Brain microvascular endothelial cell (primary cell): ENCODE data around the gene ZNF546.
A peak's percentile ranks its signal among the peaks of the same experiment; 100 is the strongest.

Experiments
- DNase-seq: peaks from one replicate; pipeline ENCODE4 v3.0.0-alpha.2; 2020
- H3K27ac ChIP-seq: fragments of 250-450 bp; sonication (Bioruptor Pico); 2 replicates; pipeline ENCODE4 v1.5.1; 2020; ENCODE audit warnings: mild to moderate bottlenecking, moderate library complexity
- H3K27me3 ChIP-seq: fragments of 250-450 bp; sonication (Bioruptor Pico); replicated peaks from 2 replicates; pipeline ENCODE4 v1.5.1; 2020; ENCODE audit warnings: mild to moderate bottlenecking
- H3K36me3 ChIP-seq: fragments of 250-450 bp; sonication (Bioruptor Pico); replicated peaks from 2 replicates; pipeline ENCODE4 v1.5.1; 2020; ENCODE audit warnings: mild to moderate bottlenecking
- H3K4me3 ChIP-seq: 2 replicates; pipeline ENCODE4 v1.5.1; 2011; ENCODE audit warnings: low read depth, mild to moderate bottlenecking, control low read depth, low read length, moderate library complexity
- in situ Hi-C: cut with HindIII; loops from 2 replicates; pipeline ENCODE4 v1.10.0; 2017; ENCODE audit warnings: low sequenced_read_pairs, low pct_ligation_motif_present
- TF ChIP-seq, protein P1 (sequence below): IDR thresholded peaks from 2 replicates; pipeline ENCODE4 v1.5.1; 2011; ENCODE audit warnings: low read depth, mild to moderate bottlenecking, moderate library complexity, low read length, control low read depth, inconsistent platforms; ENCODE audit errors: missing control alignments

Gene ZNF546

DNA sequence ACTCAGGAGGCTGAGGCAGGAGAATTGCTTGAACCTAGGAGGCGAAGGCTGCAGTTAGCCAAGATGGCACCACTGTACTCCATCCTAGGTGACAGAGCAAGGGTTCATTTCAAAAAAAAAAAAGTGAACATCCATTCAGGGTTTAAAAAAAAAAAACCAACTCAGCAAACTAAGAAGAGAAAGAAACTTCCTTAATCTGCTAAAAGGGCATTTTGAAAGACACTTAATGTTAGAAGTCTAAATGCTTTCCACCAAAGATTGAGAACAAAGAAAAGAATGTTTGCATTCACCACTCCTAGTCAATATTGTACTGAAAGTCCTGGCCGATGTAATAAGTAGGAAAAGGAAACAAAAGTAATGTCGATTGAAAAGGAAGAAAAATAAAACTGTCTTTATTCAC, 33.0 kb upstream of the ZNF546 start:
- TF ChIP-seq, protein P1, sequence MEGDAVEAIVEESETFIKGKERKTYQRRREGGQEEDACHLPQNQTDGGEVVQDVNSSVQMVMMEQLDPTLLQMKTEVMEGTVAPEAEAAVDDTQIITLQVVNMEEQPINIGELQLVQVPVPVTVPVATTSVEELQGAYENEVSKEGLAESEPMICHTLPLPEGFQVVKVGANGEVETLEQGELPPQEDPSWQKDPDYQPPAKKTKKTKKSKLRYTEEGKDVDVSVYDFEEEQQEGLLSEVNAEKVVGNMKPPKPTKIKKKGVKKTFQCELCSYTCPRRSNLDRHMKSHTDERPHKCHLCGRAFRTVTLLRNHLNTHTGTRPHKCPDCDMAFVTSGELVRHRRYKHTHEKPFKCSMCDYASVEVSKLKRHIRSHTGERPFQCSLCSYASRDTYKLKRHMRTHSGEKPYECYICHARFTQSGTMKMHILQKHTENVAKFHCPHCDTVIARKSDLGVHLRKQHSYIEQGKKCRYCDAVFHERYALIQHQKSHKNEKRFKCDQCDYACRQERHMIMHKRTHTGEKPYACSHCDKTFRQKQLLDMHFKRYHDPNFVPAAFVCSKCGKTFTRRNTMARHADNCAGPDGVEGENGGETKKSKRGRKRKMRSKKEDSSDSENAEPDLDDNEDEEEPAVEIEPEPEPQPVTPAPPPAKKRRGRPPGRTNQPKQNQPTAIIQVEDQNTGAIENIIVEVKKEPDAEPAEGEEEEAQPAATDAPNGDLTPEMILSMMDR: no peak
- Histone ChIP-seq H3K27me3 (no peaks in the 10 kb centered on the region), H3K27ac (no peak overlapping the region), H3K4me3 (no peak overlapping the region), H3K36me3 (no peaks in the 10 kb centered on the region)
- in situ Hi-C loops: no loop called here
- no peak for DNase-seq

DNA sequence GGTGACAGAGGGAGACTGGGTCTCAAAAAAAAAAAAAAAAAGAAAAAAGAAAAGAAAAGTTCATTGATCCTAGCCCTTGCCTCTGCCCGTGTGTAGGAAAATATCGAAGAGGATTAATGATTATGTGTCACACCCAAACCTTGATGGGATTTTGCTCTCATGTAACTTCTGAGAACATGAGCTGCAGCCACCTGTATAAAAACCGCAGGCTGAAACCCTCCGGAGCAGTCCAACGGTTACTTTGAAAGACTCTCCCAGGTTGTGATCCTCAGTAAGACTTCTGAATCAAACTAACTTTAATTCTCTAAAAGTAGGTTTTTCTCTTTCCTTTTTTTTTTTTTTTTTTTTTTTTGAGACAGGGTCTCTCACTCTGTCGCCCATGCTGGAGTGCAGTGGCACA, 30.2 kb upstream of the ZNF546 start:
- H3K36me3 ChIP-seq: no peaks in the 10 kb centered on the region
- TF ChIP-seq, protein P1: no peak
- H3K4me3 ChIP-seq: no peak overlapping the region
- in situ Hi-C loops: no loop called here
- H3K27ac ChIP-seq: no peak overlapping the region
- DNase-seq: no peak
- no peaks in the 10 kb centered on the region for H3K27me3 ChIP-seq

DNA sequence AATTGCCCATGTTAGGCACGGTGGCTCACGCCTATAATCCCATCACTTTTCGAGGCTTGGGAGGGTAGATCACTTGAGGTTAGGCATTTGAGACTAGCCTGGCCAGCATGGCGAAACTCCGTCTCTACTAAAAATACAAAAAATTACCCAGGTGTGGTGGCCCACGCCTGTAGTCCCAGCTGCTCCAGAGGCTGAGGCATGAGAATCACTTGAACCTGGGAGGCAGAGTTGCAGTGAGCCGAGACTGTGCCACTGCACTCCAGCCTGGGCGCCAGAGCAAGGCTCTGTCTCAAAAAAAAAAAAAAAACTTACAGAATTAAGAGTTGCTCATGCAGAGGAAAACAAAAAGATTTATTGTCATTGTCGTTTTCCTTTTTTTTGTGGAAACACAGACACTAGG, 29.3 kb upstream of the ZNF546 start:
- Histone ChIP-seq H3K27ac (no peak overlapping the region), H3K27me3 (no peaks in the 10 kb centered on the region), H3K36me3 (peaks cover 5% of the 10 kb centered on the region), H3K4me3 (no peak overlapping the region)
- no peak for DNase-seq
- in situ Hi-C loops: no loop called here
- TF ChIP-seq, protein P1: no peak

DNA sequence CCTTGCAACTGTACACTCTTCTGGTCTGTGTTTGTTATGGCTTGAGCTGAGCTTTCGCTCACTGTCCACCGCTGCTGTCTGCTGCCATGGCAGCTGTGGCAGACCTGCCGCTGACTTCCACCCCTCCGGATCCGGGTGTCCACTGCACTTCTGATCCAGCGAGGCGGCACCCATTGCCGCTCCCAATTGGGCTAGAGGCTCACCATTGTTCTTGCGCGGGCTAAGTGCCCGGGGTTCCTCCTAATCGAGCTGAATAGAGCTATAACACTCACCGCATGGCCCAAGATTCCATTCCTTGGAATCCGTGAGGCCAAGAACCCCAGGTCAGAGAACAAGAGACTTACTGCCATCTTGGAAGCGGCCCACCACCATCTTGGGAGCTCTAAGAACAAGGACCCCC, 28.1 kb upstream of the ZNF546 start:
- in situ Hi-C loops: no loop called here
- TF ChIP-seq, protein P1: no peak
- peaks cover 15% of the 10 kb centered on the region for H3K36me3 ChIP-seq
- H3K27me3 ChIP-seq: no peaks in the 10 kb centered on the region
- H3K27ac ChIP-seq: no peak overlapping the region
- no peak overlapping the region for H3K4me3 ChIP-seq
- DNase-seq: no peak

DNA sequence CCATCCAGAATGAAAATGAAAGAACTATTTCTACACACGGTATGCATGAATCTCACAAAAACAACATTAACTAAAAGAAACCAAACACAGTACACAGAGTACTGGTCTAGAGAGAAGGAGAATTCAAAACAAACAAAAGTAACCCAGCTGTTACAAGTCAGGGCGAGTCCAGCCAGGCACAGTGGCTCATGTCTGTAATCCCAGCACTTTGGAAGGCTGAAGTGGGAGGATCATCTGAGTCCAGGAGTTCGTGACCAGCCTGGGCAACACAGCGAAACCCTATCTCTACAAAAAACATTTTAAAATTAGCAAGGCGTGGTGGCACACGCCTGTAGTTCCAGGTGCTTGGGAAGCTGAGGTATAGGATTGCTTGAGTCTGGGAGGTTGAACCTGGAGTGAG, 27.6 kb upstream of the ZNF546 start:
- Histone ChIP-seq H3K36me3 (peaks cover 17% of the 10 kb centered on the region), H3K4me3 (no peak overlapping the region), H3K27ac (no peak overlapping the region), H3K27me3 (no peaks in the 10 kb centered on the region)
- in situ Hi-C loops: no loop called here
- TF ChIP-seq, protein P1: no peak
- DNase-seq: no peak

- H3K27me3 ChIP-seq: no peaks in the 10 kb centered on the region
- H3K27ac ChIP-seq: peak overlapping the region; percentile 73
- TF ChIP-seq, protein P1: no peak
- in situ Hi-C loops: no loop called here
- peaks cover 23% of the 10 kb centered on the region for H3K36me3 ChIP-seq
- H3K4me3 ChIP-seq: peak overlapping the region; percentile 97
- no peak for DNase-seq
Observed at GRCh38 chr19:39969681-39970424, 27.0 kb upstream of the ZNF546 start.
